Glutamatergic neuron (in vitro differentiated cells): Measurements from ENCODE around the gene FBXL7. TPM values are rescaled to one million over a fixed set of nuclear protein-coding genes. Genes with fewer than 3 reads are reported as not detected.

Experiments
- DNase-seq: peaks from one replicate; pipeline ENCODE4 v3.0.0; 2022
- H3K27ac Mint-ChIP-seq: one replicate; pipeline ENCODE4 v1.8.0; 2020; ENCODE audit warnings: mild to moderate bottlenecking, mixed read lengths, inconsistent platforms; ENCODE audit not compliant: unreplicated experiment
- H3K27me3 Mint-ChIP-seq: one replicate; pipeline ENCODE4 v1.8.0; 2020; ENCODE audit warnings: mild to moderate bottlenecking, moderate library complexity, mixed read lengths, inconsistent platforms; ENCODE audit not compliant: unreplicated experiment
- H3K36me3 Mint-ChIP-seq: one replicate; pipeline ENCODE4 v1.8.0; 2020; ENCODE audit warnings: mild to moderate bottlenecking, mixed read lengths, inconsistent platforms; ENCODE audit not compliant: unreplicated experiment
- H3K4me1 Mint-ChIP-seq: one replicate; pipeline ENCODE4 v1.8.0; 2020; ENCODE audit warnings: mild to moderate bottlenecking, low read depth, mixed read lengths, inconsistent platforms; ENCODE audit not compliant: unreplicated experiment
- H3K4me3 Mint-ChIP-seq: one replicate; pipeline ENCODE4 v1.8.0; 2020; ENCODE audit warnings: mild to moderate bottlenecking, mixed read lengths, inconsistent platforms; ENCODE audit not compliant: unreplicated experiment
- H3K9me3 Mint-ChIP-seq: one replicate; pipeline ENCODE4 v1.8.0; 2020; ENCODE audit warnings: mild to moderate bottlenecking, moderate library complexity, mixed read lengths, inconsistent platforms; ENCODE audit not compliant: unreplicated experiment
- CTCF ChIP-seq: fragments of 200-600 bp; sonication (generic); IDR thresholded peaks from one replicate; pipeline ENCODE4 v1.5.0; 2021; ENCODE audit not compliant: partially characterized antibody, unreplicated experiment
- total RNA-seq: library from RNA; stranded (reverse); fragmentation: NEBNext Ultra II Directional; extraction: Animal tissue kit (Norgen Biotek cat#: 25700); gene quantifications from one replicate; pipeline ENCODE4 v1.2.1, GENCODE V29; 2021; ENCODE audit not compliant: unreplicated experiment

The FBXL7 gene
- total RNA-seq, 1 donor from 2014 or later, result 25.3 TPM

DNA sequence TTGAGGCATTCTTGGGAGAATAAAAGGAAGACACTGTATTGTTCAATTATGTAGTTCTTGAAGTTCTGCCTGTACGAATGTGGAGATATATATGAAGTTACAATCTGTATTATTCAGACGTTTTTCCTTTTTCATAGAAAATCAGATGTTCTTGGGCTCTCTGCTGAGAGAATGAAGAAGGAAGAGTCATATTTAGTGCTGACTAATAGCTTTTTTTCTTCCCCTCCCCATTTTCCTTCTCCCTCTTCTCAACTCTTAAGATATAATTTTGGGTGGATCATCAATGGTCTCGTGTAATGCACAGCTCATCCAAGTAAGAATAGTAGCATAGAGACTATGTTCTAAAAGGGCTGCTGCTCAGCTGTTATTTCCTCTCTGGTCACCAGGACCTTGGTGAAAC lies 23.0 kb upstream of the FBXL7 start:
- no peak overlapping the region for H3K4me3 Mint-ChIP-seq
- no peak overlapping the region for H3K27ac Mint-ChIP-seq
- H3K4me1 Mint-ChIP-seq, result no peaks in the 10 kb centered on the region
- H3K9me3 Mint-ChIP-seq, result no peaks in the 10 kb centered on the region
- peaks cover 12% of the 10 kb centered on the region for H3K36me3 Mint-ChIP-seq
- no peaks in the 10 kb centered on the region for H3K27me3 Mint-ChIP-seq
- no peak for DNase-seq
- no peak for TF ChIP-seq CTCF

- Mint-ChIP-seq H3K27me3 (peaks cover 2% of the 10 kb centered on the region), H3K27ac (no peak overlapping the region), H3K4me1 (no peaks in the 10 kb centered on the region), H3K9me3 (peaks cover 2% of the 10 kb centered on the region), H3K36me3 (peaks cover 12% of the 10 kb centered on the region), H3K4me3 (no peak overlapping the region)
- TF ChIP-seq CTCF, result no peak
- no peak for DNase-seq
These were observed 19.5 kb upstream of the FBXL7 start for GRCh38 chr5:15480436-15480835.

GRCh38 chr5:15483351-15484097 lies 16.5 kb upstream of the FBXL7 start:
- Mint-ChIP-seq H3K4me1 (no peaks in the 10 kb centered on the region), H3K27ac (no peak overlapping the region), H3K9me3 (peaks cover 2% of the 10 kb centered on the region), H3K36me3 (peaks cover 5% of the 10 kb centered on the region), H3K4me3 (no peak overlapping the region), H3K27me3 (peaks cover 2% of the 10 kb centered on the region)
- DNase-seq, result no peak
- no peak for TF ChIP-seq CTCF

DNA sequence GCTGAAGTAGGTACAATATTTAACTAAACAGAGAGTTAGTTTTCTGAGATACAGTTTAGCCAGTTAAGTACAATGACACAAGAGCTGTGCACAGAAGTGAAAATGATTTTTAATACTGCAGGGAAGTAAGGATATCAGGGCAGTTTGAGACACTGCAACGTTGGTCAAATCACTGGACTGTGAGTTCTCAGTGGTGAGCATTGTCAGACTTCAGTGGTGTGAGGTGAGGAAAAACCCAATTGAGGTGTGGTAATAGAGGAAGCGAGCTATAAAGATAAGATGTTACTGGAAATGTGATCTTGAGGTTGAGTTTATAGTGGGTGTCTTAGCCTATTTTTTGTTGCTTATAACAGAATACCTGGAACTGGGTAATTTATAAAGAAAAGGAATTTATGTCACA lies 12.8 kb upstream of the FBXL7 start:
- H3K4me1 Mint-ChIP-seq, result no peaks in the 10 kb centered on the region
- no peak overlapping the region for H3K4me3 Mint-ChIP-seq
- no peak for DNase-seq
- peaks cover 2% of the 10 kb centered on the region for H3K27me3 Mint-ChIP-seq
- TF ChIP-seq CTCF, result no peak
- H3K36me3 Mint-ChIP-seq, result no peaks in the 10 kb centered on the region
- H3K27ac Mint-ChIP-seq, result no peak overlapping the region
- H3K9me3 Mint-ChIP-seq, result peaks cover 2% of the 10 kb centered on the region

GRCh38 chr5:15489571-15490235 lies 10.3 kb upstream of the FBXL7 start:
- Mint-ChIP-seq H3K4me3 (no peak overlapping the region), H3K9me3 (no peaks in the 10 kb centered on the region), H3K4me1 (peaks cover 4% of the 10 kb centered on the region), H3K36me3 (no peaks in the 10 kb centered on the region), H3K27ac (no peak overlapping the region), H3K27me3 (no peaks in the 10 kb centered on the region)
- no peak for DNase-seq
- TF ChIP-seq CTCF, result no peak
